Kidney glomerular epithelial cell (primary cell): Measurements from ENCODE around the gene ODAD3.
A peak's percentile ranks its signal among the peaks of the same experiment; 100 is the strongest.

ENCODE experiments used
- DNase-seq: peaks from one replicate; lab custom pipeline; 2025; lab: John Stamatoyannopoulos, UW

Gene ODAD3

GRCh38 chr19:11375143-11375948 lies 59.6 kb downstream of the ODAD3 start:
- DNase-seq: peak; percentile 46

- peak; percentile 100 for DNase-seq
Observed at GRCh38 chr19:11374433-11375142, 60.3 kb downstream of the ODAD3 start, which contains the start of gene SWSAP1. Gene SWSAP1 (plus strand): TSS chr19:11374666. CDS start chr19:11374681, 15 bp downstream.

GRCh38 chr19:11373885-11374432 lies 61.0 kb downstream of the ODAD3 start:
- DNase-seq: no peak

- no peak for DNase-seq
Observed at GRCh38 chr19:11373166-11373884, 61.6 kb downstream of the ODAD3 start.

- DNase-seq: no peak
Observed at GRCh38 chr19:11370744-11371143, 64.2 kb downstream of the ODAD3 start.
